ENCODE results near the gene SMCO2. TPM values are rescaled to one million over a fixed set of nuclear protein-coding genes. Genes with fewer than 3 reads are reported as not detected.

Gene SMCO2
- total and polyA plus RNA-seq, 2 experiments from 2014 or later, result not detected

GRCh38 chr12:27424631-27425230 lies 21.8 kb upstream of the SMCO2 start:
- H3K27ac ChIP-seq, result no peak overlapping the region
- H3K27me3 ChIP-seq, result no peaks in the 10 kb centered on the region
- no peaks in the 10 kb centered on the region for H4K20me1 ChIP-seq (ENCODE audit: insufficient read depth, poor library complexity, severe bottlenecking)
- TF ChIP-seq CTCF (IDR thresholded peaks at IDR 0.05; ENCODE audit: poor library complexity) (peak; percentile 56), EZH2phosphoT487 (IDR thresholded peaks at IDR 0.05; ENCODE audit: low read depth, severe bottlenecking, unreplicated experiment) (no peak)
- no peak overlapping the region for H3K4me2 ChIP-seq
- peak; percentile 58 for DNase-seq (ENCODE audit: low spot score)
- H3K9me3 ChIP-seq (ENCODE audit: low read depth), result no peaks in the 10 kb centered on the region
- WGBS (ENCODE audit: low lambda C conversion rate, missing lambda C conversion rate), result 71% methylated on average over 4 of the region's 4 CpGs
- H3K79me2 ChIP-seq, result no peaks in the 10 kb centered on the region
- H3K4me3 ChIP-seq, result no peak overlapping the region
- H3K9me2 ChIP-seq (replicated peaks; ENCODE audit: insufficient read depth), result no peaks in the 10 kb centered on the region
- no peaks in the 10 kb centered on the region for H3K36me3 ChIP-seq (replicated peaks; ENCODE audit: insufficient read depth, low read depth)
- no peak overlapping the region for H2AFZ ChIP-seq
- no peaks in the 10 kb centered on the region for H3K4me1 ChIP-seq (ENCODE audit: insufficient read depth)

- H4K20me1 ChIP-seq (ENCODE audit: insufficient read depth, poor library complexity, severe bottlenecking), result no peaks in the 10 kb centered on the region
- H3K79me2 ChIP-seq, result no peaks in the 10 kb centered on the region
- H3K36me3 ChIP-seq (replicated peaks; ENCODE audit: insufficient read depth, low read depth), result no peaks in the 10 kb centered on the region
- H3K9me2 ChIP-seq (replicated peaks; ENCODE audit: insufficient read depth), result no peaks in the 10 kb centered on the region
- H3K4me2 ChIP-seq, result no peak overlapping the region
- H3K27ac ChIP-seq, result no peak overlapping the region
- H3K4me1 ChIP-seq (ENCODE audit: insufficient read depth), result no peaks in the 10 kb centered on the region
- H3K27me3 ChIP-seq, result no peaks in the 10 kb centered on the region
- no peak for DNase-seq (ENCODE audit: low spot score)
- no peaks in the 10 kb centered on the region for H3K9me3 ChIP-seq (ENCODE audit: low read depth)
- 87% methylated on average over 5 of the region's 5 CpGs for WGBS (ENCODE audit: low lambda C conversion rate, missing lambda C conversion rate)
- TF ChIP-seq EZH2 (IDR thresholded peaks at IDR 0.05; ENCODE audit: borderline replicate concordance), result no peak
- TF ChIP-seq CTCF (IDR thresholded peaks at IDR 0.05; ENCODE audit: poor library complexity), result no peak
- H3K4me3 ChIP-seq, result no peak overlapping the region
- no peak overlapping the region for H2AFZ ChIP-seq
Observed at GRCh38 chr12:27425306-27425705, 21.2 kb upstream of the SMCO2 start.

- Histone ChIP-seq H3K36me3 (replicated peaks; ENCODE audit: insufficient read depth, low read depth) (no peaks in the 10 kb centered on the region), H2AFZ (no peak overlapping the region), H3K4me2 (no peak overlapping the region), H3K9me2 (replicated peaks; ENCODE audit: insufficient read depth) (no peaks in the 10 kb centered on the region), H3K9me3 (ENCODE audit: low read depth) (no peaks in the 10 kb centered on the region), H3K27ac (no peak overlapping the region), H3K4me1 (ENCODE audit: insufficient read depth) (no peaks in the 10 kb centered on the region), H4K20me1 (ENCODE audit: insufficient read depth, poor library complexity, severe bottlenecking) (no peaks in the 10 kb centered on the region), H3K4me3 (no peak overlapping the region), H3K79me2 (no peaks in the 10 kb centered on the region), H3K27me3 (no peaks in the 10 kb centered on the region)
- no peak for DNase-seq (ENCODE audit: low spot score)
- no peak for TF ChIP-seq EZH2phosphoT487 (IDR thresholded peaks at IDR 0.05; ENCODE audit: low read depth, severe bottlenecking, unreplicated experiment)
- no peak for TF ChIP-seq CTCF (IDR thresholded peaks at IDR 0.05; ENCODE audit: poor library complexity)
- no peak for TF ChIP-seq EZH2 (IDR thresholded peaks at IDR 0.05; ENCODE audit: borderline replicate concordance)
- WGBS (ENCODE audit: low lambda C conversion rate, missing lambda C conversion rate), result 94% methylated on average over 6 of the region's 6 CpGs
Observed at GRCh38 chr12:27426743-27427487, 19.6 kb upstream of the SMCO2 start.
